GM12891 (cell line): ENCODE measurements around the gene KIN.
"Not testable (repeated sequence)": the region's sequence is repeated elsewhere in the genome, so short reads cannot be mapped to it uniquely, and the experiment has no call there.

Source experiments
- POLR2A ChIP-seq: IDR thresholded peaks from 2 replicates; pipeline ENCODE4 v1.6.1; 2011; ENCODE audit warnings: low read depth, low read length, control low read depth
- POLR2AphosphoS5 ChIP-seq: IDR thresholded peaks from 2 replicates; pipeline ENCODE4 v1.6.1; 2011; ENCODE audit warnings: low read depth, low read length, control low read depth
- TAF1 ChIP-seq: IDR thresholded peaks from 2 replicates; pipeline ENCODE4 v1.6.1; 2011; ENCODE audit warnings: low read depth, low read length, control low read depth

DNA sequence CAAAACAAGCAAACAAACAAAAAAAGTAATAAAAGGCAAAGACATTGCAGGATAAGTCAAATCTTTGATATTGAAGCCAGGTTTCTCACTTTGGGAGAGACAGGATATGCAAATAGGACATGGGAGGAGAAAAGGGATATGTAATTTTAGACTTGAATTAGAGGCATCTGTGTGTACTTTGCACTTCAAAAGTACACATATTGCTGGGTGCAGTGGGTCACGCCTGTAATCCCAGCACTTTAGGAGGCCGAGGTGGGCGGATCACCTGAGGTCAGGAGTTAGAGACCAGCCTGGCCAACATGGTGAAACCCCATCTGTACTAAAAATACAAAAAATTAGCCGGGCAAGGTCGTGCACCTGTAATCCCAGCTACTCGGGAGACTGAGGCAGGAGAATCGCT, 23.9 kb upstream of the KIN start:
- not testable (repeated sequence) for TF ChIP-seq POLR2A, POLR2AphosphoS5, TAF1
